Epithelial cell of esophagus (primary cell): ENCODE data around the gene SCGB1D4.
A peak's percentile ranks its signal among the peaks of the same experiment; 100 is the strongest.

Source experiments
- DNase-seq: peaks from one replicate; pipeline ENCODE4 v3.0.0; 2010; ENCODE audit warnings: low read depth
- H3K4me3 ChIP-seq: 2 replicates; pipeline ENCODE4 v1.5.1; 2011; ENCODE audit warnings: mild to moderate bottlenecking, low read length, control low read depth
- CTCF ChIP-seq: IDR thresholded peaks from 2 replicates; pipeline ENCODE4 v1.5.1; 2011; ENCODE audit warnings: low read depth, mild to moderate bottlenecking, low read length, control low read depth, inconsistent platforms; ENCODE audit not compliant: insufficient read depth; ENCODE audit errors: missing control alignments

Gene SCGB1D4

GRCh38 chr11:62273284-62273683 is 25.6 kb downstream of the SCGB1D4 start:
- H3K4me3 ChIP-seq: no peak overlapping the region
- no peak for DNase-seq
- TF ChIP-seq CTCF: no peak

GRCh38 chr11:62269654-62270278 is 29.1 kb downstream of the SCGB1D4 start, which contains the start of gene SCGB2A2:
Gene SCGB2A2 (plus strand): TSS chr11:62270158. CDS start chr11:62270217, 59 bp downstream.
- DNase-seq: peak; percentile 78
- no peak within 1 kb of the TSS for H3K4me3 ChIP-seq
- peak; percentile 47 for TF ChIP-seq CTCF

- peak; percentile 28 for DNase-seq
- TF ChIP-seq CTCF: no peak
- no peak overlapping the region for H3K4me3 ChIP-seq
Measured at GRCh38 chr11:62267576-62267975, 31.3 kb downstream of the SCGB1D4 start.

- no peak for TF ChIP-seq CTCF
- DNase-seq: no peak
- H3K4me3 ChIP-seq: no peak overlapping the region
Measured at GRCh38 chr11:62267050-62267449, 31.8 kb downstream of the SCGB1D4 start.

GRCh38 chr11:62266558-62266957 is 32.3 kb downstream of the SCGB1D4 start:
- no peak overlapping the region for H3K4me3 ChIP-seq
- TF ChIP-seq CTCF: no peak
- DNase-seq: peak; percentile 73

GRCh38 chr11:62264004-62264403 is 34.9 kb downstream of the SCGB1D4 start:
- no peak for TF ChIP-seq CTCF
- DNase-seq: peak; percentile 41
- H3K4me3 ChIP-seq: no peak overlapping the region

GRCh38 chr11:62260261-62260953 is 38.5 kb downstream of the SCGB1D4 start:
- H3K4me3 ChIP-seq: no peak overlapping the region
- no peak for DNase-seq
- no peak for TF ChIP-seq CTCF
